Measurements from ENCODE around the gene C5orf34. TPM values are rescaled to one million over a fixed set of nuclear protein-coding genes. Genes with fewer than 3 reads are reported as not detected.
"Not testable (repeated sequence)": the region's sequence is repeated elsewhere in the genome, so short reads cannot be mapped to it uniquely, and the experiment has no call there.

Gene C5orf34
- total RNA-seq: 0.81 TPM
- under 1 TPM in 3 of 4 donors, not detected in 1; 0.75 to 0.87 (median 0.84) TPM for polyA plus RNA-seq

GRCh38 chr5:43514816-43515677 lies at the start of gene C5orf34:
TSS of gene C5orf34 (minus strand) at chr5:43515148. CDS start at chr5:43509339, 5,809 bp downstream.
- Mint-ChIP-seq H3K9me3 (peaks cover 0 to 2% (median 0%) of the 10 kb centered on the region in 7 donors), H3K4me1 (peaks cover 24 to 41% (median 30%) of the 10 kb centered on the region in 4 donors), H3K27me3 (no peaks in the 10 kb centered on the region), H3K4me3 (peak within 1 kb of the TSS; percentile 95 to 98 (median 96)), H3K36me3 (peaks cover 5% of the 10 kb centered on the region), H3K27ac (peak within 1 kb of the TSS; percentile 96 to 97 (median 97))
- peaks cover 17% of the 10 kb centered on the region for H3K4me1 ChIP-seq (ENCODE audit: control insufficient read depth, insufficient read depth, low read length, poor library complexity, severe bottlenecking)
- H3K27me3 ChIP-seq (ENCODE audit: control insufficient read depth, insufficient read depth, low read length): no peaks in the 10 kb centered on the region
- DNase-seq (peak; percentile 90 to 95 (median 91)), ATAC-seq (ENCODE audit: low read depth in 2 of 2) (peak; percentile 95 to 98)
- peak within 1 kb of the TSS; percentile 88 for H3K4me3 ChIP-seq (ENCODE audit: low read depth, low read length)
- H3K9me3 ChIP-seq (ENCODE audit: control insufficient read depth in 2 of 2, low read length in 2 of 2): no peaks in the 10 kb centered on the region
- no peaks in the 10 kb centered on the region for H3K36me3 ChIP-seq (ENCODE audit: control insufficient read depth, insufficient read depth, low read length)
- peak within 1 kb of the TSS; percentile 87 for H3K27ac ChIP-seq (ENCODE audit: insufficient read depth, low read length, poor library complexity, severe bottlenecking)

- Histone ChIP-seq H3K4me1 (ENCODE audit: control insufficient read depth, insufficient read depth, low read length, poor library complexity, severe bottlenecking) (no peaks in the 10 kb centered on the region), H3K4me3 (ENCODE audit: low read depth, low read length) (no peak overlapping the region), H3K9me3 (ENCODE audit: control insufficient read depth in 2 of 2, low read length in 2 of 2) (no peaks in the 10 kb centered on the region), H3K27ac (ENCODE audit: insufficient read depth, low read length, poor library complexity, severe bottlenecking) (no peak overlapping the region), H3K27me3 (ENCODE audit: control insufficient read depth, insufficient read depth, low read length) (no peaks in the 10 kb centered on the region), H3K36me3 (ENCODE audit: control insufficient read depth, insufficient read depth, low read length) (no peaks in the 10 kb centered on the region)
- ATAC-seq (ENCODE audit: low read depth in 2 of 2) (no peak), DNase-seq (no peak)
- peaks cover 7% of the 10 kb centered on the region for H3K27me3 Mint-ChIP-seq
- H3K4me3 Mint-ChIP-seq: no peak overlapping the region
- H3K9me3 Mint-ChIP-seq: no peaks in the 10 kb centered on the region
- H3K4me1 Mint-ChIP-seq: no peaks in the 10 kb centered on the region
- no peak overlapping the region for H3K27ac Mint-ChIP-seq
- H3K36me3 Mint-ChIP-seq: no peaks in the 10 kb centered on the region
Observed at GRCh38 chr5:43564289-43564850, 49.4 kb upstream of the C5orf34 start.

- Histone ChIP-seq H3K36me3 (ENCODE audit: control insufficient read depth, insufficient read depth, low read length) (no peaks in the 10 kb centered on the region), H3K27ac (ENCODE audit: insufficient read depth, low read length, poor library complexity, severe bottlenecking) (no peak overlapping the region), H3K4me3 (ENCODE audit: low read depth, low read length) (no peak overlapping the region), H3K4me1 (ENCODE audit: control insufficient read depth, insufficient read depth, low read length, poor library complexity, severe bottlenecking) (no peaks in the 10 kb centered on the region), H3K27me3 (ENCODE audit: control insufficient read depth, insufficient read depth, low read length) (no peaks in the 10 kb centered on the region), H3K9me3 (ENCODE audit: control insufficient read depth in 2 of 2, low read length in 2 of 2) (no peaks in the 10 kb centered on the region)
- H3K36me3 Mint-ChIP-seq: no peaks in the 10 kb centered on the region
- peaks cover 7% of the 10 kb centered on the region for H3K27me3 Mint-ChIP-seq
- H3K4me3 Mint-ChIP-seq: no peak overlapping the region
- no peaks in the 10 kb centered on the region for H3K9me3 Mint-ChIP-seq
- no peaks in the 10 kb centered on the region for H3K4me1 Mint-ChIP-seq
- no peak for ATAC-seq (ENCODE audit: low read depth in 2 of 2)
- no peak for DNase-seq
- H3K27ac Mint-ChIP-seq: no peak overlapping the region
Observed at GRCh38 chr5:43563321-43563720, 48.4 kb upstream of the C5orf34 start.

GRCh38 chr5:43561356-43561755 lies 46.4 kb upstream of the C5orf34 start:
- Mint-ChIP-seq H3K4me3 (no peak overlapping the region), H3K27ac (no peak overlapping the region), H3K9me3 (no peaks in the 10 kb centered on the region), H3K27me3 (peaks cover 7% of the 10 kb centered on the region), H3K36me3 (no peaks in the 10 kb centered on the region), H3K4me1 (peaks cover 3 to 7% (median 6%) of the 10 kb centered on the region in 4 donors)
- H3K27ac ChIP-seq (ENCODE audit: insufficient read depth, low read length, poor library complexity, severe bottlenecking): no peak overlapping the region
- no peaks in the 10 kb centered on the region for H3K36me3 ChIP-seq (ENCODE audit: control insufficient read depth, insufficient read depth, low read length)
- H3K4me1 ChIP-seq (ENCODE audit: control insufficient read depth, insufficient read depth, low read length, poor library complexity, severe bottlenecking): peaks cover 5% of the 10 kb centered on the region
- ATAC-seq (ENCODE audit: low read depth in 2 of 2) (no peak), DNase-seq (no peak)
- H3K4me3 ChIP-seq (ENCODE audit: low read depth, low read length): no peak overlapping the region
- no peaks in the 10 kb centered on the region for H3K9me3 ChIP-seq (ENCODE audit: control insufficient read depth in 2 of 2, low read length in 2 of 2)
- H3K27me3 ChIP-seq (ENCODE audit: control insufficient read depth, insufficient read depth, low read length): no peaks in the 10 kb centered on the region

- Histone ChIP-seq H3K27ac (ENCODE audit: insufficient read depth, low read length, poor library complexity, severe bottlenecking) (no peak overlapping the region), H3K36me3 (ENCODE audit: control insufficient read depth, insufficient read depth, low read length) (no peaks in the 10 kb centered on the region), H3K4me1 (ENCODE audit: control insufficient read depth, insufficient read depth, low read length, poor library complexity, severe bottlenecking) (peaks cover 15% of the 10 kb centered on the region), H3K27me3 (ENCODE audit: control insufficient read depth, insufficient read depth, low read length) (no peaks in the 10 kb centered on the region), H3K9me3 (ENCODE audit: control insufficient read depth in 2 of 2, low read length in 2 of 2) (no peaks in the 10 kb centered on the region), H3K4me3 (ENCODE audit: low read depth, low read length) (no peak overlapping the region)
- DNase-seq: no peak
- H3K27ac Mint-ChIP-seq: no peak overlapping the region
- H3K4me1 Mint-ChIP-seq: peaks cover 6 to 17% (median 11%) of the 10 kb centered on the region in 4 donors
- no peaks in the 10 kb centered on the region for H3K9me3 Mint-ChIP-seq
- ATAC-seq (ENCODE audit: low read depth in 2 of 2): no peak
- no peaks in the 10 kb centered on the region for H3K36me3 Mint-ChIP-seq
- H3K4me3 Mint-ChIP-seq: peak overlapping the region in 2 of 4 donors; percentile 85 to 91
- H3K27me3 Mint-ChIP-seq: peaks cover 7% of the 10 kb centered on the region
Observed at GRCh38 chr5:43560128-43560527, 45.2 kb upstream of the C5orf34 start.

- Mint-ChIP-seq H3K36me3 (no peaks in the 10 kb centered on the region), H3K27me3 (peaks cover 7% of the 10 kb centered on the region), H3K4me1 (peaks cover 7 to 20% (median 12%) of the 10 kb centered on the region in 4 donors), H3K4me3 (peak within 1 kb of the TSS; percentile 94 to 95 (median 94)), H3K27ac (peak within 1 kb of the TSS; percentile 97 to 98 (median 97)), H3K9me3 (no peaks in the 10 kb centered on the region)
- H3K27me3 ChIP-seq (ENCODE audit: control insufficient read depth, insufficient read depth, low read length): no peaks in the 10 kb centered on the region
- peak within 1 kb of the TSS; percentile 88 for H3K27ac ChIP-seq (ENCODE audit: insufficient read depth, low read length, poor library complexity, severe bottlenecking)
- peak within 1 kb of the TSS; percentile 95 for H3K4me3 ChIP-seq (ENCODE audit: low read depth, low read length)
- H3K36me3 ChIP-seq (ENCODE audit: control insufficient read depth, insufficient read depth, low read length): peaks cover 14% of the 10 kb centered on the region
- peak; percentile 79 to 89 (median 89) for DNase-seq
- peaks cover 45% of the 10 kb centered on the region for H3K4me1 ChIP-seq (ENCODE audit: control insufficient read depth, insufficient read depth, low read length, poor library complexity, severe bottlenecking)
- no peaks in the 10 kb centered on the region for H3K9me3 ChIP-seq (ENCODE audit: control insufficient read depth in 2 of 2, low read length in 2 of 2)
- peak; percentile 82 to 86 for ATAC-seq (ENCODE audit: low read depth in 2 of 2)
Observed at GRCh38 chr5:43556857-43557542, 42.1 kb upstream of the C5orf34 start, which contains the start of gene PAIP1. TSS of gene PAIP1 (minus strand) at chr5:43557077. CDS start at chr5:43556846, 231 bp downstream.

GRCh38 chr5:43556607-43556856 lies 41.6 kb upstream of the C5orf34 start:
- H3K4me3 ChIP-seq (ENCODE audit: low read depth, low read length); H3K36me3 Mint-ChIP-seq; H3K9me3 ChIP-seq (ENCODE audit: control insufficient read depth in 2 of 2, low read length in 2 of 2); DNase-seq; H3K27me3 Mint-ChIP-seq; ATAC-seq (ENCODE audit: low read depth in 2 of 2); H3K9me3 Mint-ChIP-seq; H3K27ac Mint-ChIP-seq; H3K27me3 ChIP-seq (ENCODE audit: control insufficient read depth, insufficient read depth, low read length): not testable (repeated sequence)
- peaks cover 50% of the 10 kb centered on the region for H3K4me1 ChIP-seq (ENCODE audit: control insufficient read depth, insufficient read depth, low read length, poor library complexity, severe bottlenecking)
- peaks cover 18% of the 10 kb centered on the region for H3K36me3 ChIP-seq (ENCODE audit: control insufficient read depth, insufficient read depth, low read length)
- H3K27ac ChIP-seq (ENCODE audit: insufficient read depth, low read length, poor library complexity, severe bottlenecking): peak overlapping the region; percentile 88
- Mint-ChIP-seq H3K4me3 (peak overlapping the region in 3 of 4 donors; percentile 94 to 95 (median 94)), H3K4me1 (peaks cover 7 to 20% (median 12%) of the 10 kb centered on the region in 4 donors)
